HG03103 (cell line): ENCODE data around the gene EMC8.
A peak's percentile ranks its signal among the peaks of the same experiment; 100 is the strongest.

Experiments
- ATAC-seq: cut with Tn5 transposase; IDR thresholded peaks from one replicate; pipeline ENCODE4 v1.9.1; 2021; ENCODE audit warnings: low read depth; ENCODE audit not compliant: unreplicated experiment

Gene EMC8

DNA sequence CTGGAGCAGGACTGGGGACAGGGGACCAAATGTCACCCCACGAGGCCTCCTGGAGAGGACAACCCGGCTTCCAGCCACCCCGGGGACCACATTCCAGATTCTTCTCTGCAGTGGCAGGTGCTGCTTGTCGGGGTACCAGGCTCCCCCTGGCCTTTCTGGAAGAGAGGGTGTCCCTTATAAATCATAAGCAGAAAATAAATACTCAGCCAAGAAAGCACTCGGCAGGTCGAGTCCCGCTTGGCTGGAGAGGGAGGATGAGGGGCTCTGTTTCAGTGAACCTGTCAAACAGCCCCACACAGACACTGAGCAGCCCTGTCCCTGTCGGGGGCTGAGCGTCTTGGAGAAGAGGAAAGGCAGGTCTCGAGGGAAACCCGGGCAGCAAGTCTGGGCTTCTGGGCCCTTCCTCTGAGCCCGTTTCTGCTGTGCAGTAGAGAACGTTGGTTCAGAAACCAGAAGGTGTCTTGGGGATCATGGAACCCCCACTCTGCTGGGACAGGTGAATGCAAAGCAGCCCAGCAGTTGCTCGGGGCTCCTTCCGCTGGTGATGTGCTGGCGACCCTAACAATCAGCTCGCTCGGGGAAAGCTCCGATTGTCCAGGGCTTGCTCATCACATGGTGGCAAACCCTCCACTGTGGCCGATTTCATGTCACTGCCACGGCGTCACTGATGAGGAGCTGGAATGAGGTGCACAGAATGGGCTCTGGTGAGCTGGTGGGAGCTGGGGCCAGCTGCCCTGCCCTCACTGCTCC lies 36.8 kb upstream of the EMC8 start:
- ATAC-seq = no peak

GRCh38 chr16:85835227-85835751 lies 35.9 kb upstream of the EMC8 start:
- no peak for ATAC-seq

DNA sequence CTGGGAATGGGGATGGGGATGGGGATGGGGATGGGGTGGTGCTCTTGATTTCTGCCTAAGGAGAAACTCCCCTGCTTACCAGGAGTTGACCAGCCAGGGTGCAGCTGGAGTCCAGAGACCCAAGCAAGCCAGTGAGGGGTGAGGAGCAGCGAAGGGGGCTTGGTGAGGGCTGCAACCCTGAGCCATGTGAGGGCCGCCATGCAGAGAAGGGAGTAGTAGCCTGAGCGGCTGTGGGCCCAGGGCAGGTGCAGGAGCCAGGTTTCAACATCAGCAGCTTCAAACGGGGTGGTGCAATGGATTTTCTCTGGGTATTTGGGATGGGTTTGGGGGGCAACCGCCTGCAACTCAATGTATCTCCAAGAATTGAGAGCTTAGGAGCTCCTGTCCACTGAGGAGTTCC lies 35.4 kb upstream of the EMC8 start:
- ATAC-seq = no peak

DNA sequence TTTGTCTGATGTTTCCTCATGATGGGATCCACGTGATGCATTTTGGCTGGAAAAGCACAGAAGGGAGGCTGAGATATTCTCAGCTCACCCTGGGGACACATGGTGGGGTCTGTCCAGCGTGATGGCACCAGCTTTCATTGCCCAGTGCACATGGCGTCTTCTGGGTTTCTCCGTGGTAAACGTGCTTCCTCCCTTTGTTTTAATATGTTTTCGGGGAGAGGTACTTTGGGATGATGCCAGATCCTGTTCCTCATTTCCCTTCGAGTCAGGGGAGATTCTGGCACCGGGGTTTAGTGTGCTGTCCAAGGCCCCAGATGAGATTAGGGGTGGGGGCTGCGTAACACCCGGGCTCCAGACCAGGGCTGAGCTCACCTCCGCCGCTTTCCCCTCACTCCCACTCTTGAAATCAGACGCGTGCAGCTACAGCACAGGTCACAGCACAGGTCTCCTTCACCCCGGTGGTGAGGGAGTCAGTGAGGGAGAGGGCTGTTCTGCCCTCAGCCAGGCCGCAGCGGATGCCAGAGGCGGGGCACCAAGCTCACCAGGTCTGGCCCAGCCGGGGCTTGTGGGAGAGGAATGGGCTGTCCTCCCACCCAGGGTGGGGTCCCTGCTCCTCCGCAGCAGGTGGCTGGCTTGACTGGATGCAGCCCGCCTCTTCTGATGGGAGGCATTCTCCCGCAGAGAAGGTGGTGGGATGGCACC lies 34.0 kb upstream of the EMC8 start:
- no peak for ATAC-seq

DNA sequence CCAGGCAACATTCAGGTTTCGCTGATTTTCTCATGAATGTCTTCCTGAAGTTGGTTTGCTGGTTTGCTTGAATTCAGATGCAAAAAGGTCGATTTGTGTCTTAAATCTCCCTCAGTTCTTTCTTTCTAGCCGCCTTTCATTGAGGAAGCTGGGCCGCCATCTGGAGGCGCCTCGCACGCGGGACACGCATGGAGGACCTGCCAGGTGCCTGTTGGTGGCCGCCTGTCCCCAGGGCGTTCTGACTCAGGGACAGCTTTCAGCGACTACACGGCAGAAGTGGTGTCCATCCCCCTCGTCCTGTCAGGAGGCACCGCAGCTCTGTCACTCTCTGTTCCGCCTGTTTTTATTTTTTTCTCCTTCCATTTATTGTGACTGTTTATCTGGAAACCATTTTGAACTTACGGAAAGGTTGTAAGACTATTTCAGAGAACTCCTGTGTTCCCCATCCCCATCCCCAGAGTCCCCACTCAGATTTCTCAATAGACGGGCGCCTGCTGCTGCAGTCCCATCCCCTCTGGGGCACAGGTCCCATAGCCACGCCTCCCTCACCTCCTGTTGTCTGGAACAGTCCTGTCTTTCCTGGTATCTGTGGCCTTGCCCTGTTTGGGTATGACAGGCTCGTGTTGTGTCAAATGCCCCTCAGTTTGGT lies 33.4 kb upstream of the EMC8 start:
- ATAC-seq = peak; percentile 54

- ATAC-seq = no peak
These were observed 31.5 kb upstream of the EMC8 start for GRCh38 chr16:85830821-85831220.

- no peak for ATAC-seq
These were observed 30.6 kb upstream of the EMC8 start for GRCh38 chr16:85829751-85830445.

GRCh38 chr16:85829171-85829719 lies 29.9 kb upstream of the EMC8 start:
- no peak for ATAC-seq

GRCh38 chr16:85828166-85828565 lies 28.8 kb upstream of the EMC8 start:
- ATAC-seq = no peak

GRCh38 chr16:85826686-85827247 lies 27.4 kb upstream of the EMC8 start:
- no peak for ATAC-seq

- ATAC-seq = no peak
These were observed 26.0 kb upstream of the EMC8 start for GRCh38 chr16:85825326-85825725.

DNA sequence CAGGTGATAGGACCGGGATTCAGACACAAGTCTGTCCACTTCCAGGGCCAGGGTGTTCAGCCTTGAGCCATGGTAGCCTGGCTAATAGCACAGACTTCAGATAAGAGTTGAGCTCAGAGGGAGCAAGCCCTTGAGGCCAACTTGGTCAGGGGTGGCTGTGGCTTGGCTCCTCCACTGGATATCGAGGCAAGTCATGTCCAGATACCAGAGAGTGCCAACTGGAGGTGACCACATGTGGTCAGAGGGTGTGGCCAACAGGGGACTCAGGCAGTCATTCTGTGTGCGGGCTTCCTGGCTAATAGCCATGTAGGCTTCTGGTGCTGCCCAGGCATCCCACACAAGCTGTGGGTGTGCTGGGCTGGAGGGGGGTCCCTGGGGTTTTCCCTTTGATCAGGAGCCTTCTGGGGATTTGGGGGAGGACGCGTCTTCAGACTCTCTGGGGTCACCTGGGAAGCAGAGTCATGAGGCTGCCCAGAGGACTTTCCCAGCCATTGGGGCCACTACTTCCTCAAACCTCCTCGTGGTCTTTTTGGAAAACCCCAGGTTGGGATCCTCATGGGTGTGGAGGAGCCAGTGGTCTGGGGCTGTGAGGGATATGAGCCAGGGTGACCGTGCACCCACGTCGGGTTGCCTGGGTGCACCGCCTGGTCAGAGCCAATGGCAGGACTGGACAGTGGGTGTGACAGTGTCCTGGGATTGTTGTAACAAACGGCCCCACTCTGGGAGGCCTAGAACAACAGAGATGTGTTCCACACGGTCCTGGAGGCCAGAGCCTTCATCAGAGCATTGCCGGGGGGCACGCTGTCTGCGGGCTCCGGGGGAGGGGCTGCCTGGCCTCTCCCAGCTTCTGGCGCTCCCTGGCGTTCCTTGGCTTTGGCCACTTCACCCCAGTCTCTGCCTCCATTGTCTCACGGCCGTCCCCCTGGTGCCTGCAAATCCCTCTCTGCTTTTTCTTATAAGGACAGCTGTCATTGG lies 25.1 kb upstream of the EMC8 start:
- ATAC-seq = no peak

GRCh38 chr16:85823328-85823920 lies 24.1 kb upstream of the EMC8 start:
- no peak for ATAC-seq

DNA sequence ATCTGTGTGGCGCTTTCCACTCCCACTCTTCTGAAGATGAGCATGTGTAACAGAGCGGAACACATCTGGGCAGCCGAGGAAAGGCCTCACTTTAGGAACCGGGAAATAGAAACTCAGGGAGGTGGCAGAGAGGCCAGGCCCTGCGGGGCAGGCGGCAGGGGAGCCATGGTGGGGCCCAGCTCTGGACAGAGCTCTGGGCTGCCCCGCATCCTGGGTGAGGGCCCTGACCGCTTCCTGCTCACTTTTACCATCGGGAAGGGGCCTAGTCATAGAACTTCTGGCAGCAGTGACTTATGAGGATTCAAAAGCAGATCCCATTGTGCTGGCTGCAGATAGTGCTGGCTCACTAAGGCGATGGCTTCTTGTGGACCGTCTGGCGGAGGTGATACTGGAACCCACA lies 22.8 kb upstream of the EMC8 start:
- ATAC-seq = no peak

- ATAC-seq = no peak
These were observed 22.2 kb upstream of the EMC8 start for GRCh38 chr16:85821390-85822135.

GRCh38 chr16:85820604-85821372 lies 21.4 kb upstream of the EMC8 start:
- no peak for ATAC-seq

DNA sequence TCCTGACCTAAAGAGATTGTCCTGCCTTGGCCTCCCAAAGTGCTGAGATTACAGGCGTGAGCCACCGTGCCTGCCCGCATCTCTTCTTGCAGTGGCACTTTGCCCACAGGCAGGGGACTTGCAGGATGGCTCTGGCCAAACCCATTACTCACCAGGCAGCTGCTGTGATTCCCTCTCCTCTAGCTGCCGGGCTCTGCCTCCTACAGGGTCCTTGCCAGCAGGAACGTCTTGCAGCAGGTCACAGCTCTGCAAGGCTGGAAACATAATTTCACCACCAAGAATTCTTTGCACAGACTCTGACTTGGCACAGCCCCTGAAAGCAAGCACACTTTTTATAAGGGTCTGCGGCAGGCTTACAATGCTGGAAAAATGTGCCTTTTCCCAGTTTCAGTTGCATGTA lies 20.4 kb upstream of the EMC8 start:
- no peak for ATAC-seq
